Measurements from ENCODE around the gene SLC39A1.

DNA sequence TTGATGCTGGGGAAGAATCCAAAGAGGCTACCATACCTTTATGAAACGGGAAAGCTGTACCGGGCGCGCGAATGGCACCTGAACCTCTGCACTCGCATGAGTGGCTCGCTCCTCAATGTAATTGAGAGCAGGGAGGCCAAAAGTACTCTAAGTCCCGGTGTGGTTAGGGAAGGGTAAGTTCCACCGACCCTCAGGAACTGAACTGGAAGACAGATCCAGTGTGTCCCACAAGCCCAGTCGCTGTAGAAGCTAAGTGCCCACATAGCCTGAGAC, 41.6 kb downstream of the SLC39A1 start:
- TF ChIP-seq EP300 (IDR thresholded peaks at IDR 0.05) = no peak
- no peak for TF ChIP-seq POLR2A (IDR thresholded peaks at IDR 0.05)

Measured in sigmoid colon (tissue), 4 donors.